Fibroblast of gingiva (primary cell): Measurements from ENCODE around the gene MIPEP.
"Not testable (repeated sequence)": the region's sequence is repeated elsewhere in the genome, so short reads cannot be mapped to it uniquely, and the experiment has no call there.

Experiments used
- DNase-seq: peaks from one replicate; pipeline ENCODE4 v3.0.0-alpha.2; 2011; ENCODE audit warnings: low read depth

Gene MIPEP

DNA sequence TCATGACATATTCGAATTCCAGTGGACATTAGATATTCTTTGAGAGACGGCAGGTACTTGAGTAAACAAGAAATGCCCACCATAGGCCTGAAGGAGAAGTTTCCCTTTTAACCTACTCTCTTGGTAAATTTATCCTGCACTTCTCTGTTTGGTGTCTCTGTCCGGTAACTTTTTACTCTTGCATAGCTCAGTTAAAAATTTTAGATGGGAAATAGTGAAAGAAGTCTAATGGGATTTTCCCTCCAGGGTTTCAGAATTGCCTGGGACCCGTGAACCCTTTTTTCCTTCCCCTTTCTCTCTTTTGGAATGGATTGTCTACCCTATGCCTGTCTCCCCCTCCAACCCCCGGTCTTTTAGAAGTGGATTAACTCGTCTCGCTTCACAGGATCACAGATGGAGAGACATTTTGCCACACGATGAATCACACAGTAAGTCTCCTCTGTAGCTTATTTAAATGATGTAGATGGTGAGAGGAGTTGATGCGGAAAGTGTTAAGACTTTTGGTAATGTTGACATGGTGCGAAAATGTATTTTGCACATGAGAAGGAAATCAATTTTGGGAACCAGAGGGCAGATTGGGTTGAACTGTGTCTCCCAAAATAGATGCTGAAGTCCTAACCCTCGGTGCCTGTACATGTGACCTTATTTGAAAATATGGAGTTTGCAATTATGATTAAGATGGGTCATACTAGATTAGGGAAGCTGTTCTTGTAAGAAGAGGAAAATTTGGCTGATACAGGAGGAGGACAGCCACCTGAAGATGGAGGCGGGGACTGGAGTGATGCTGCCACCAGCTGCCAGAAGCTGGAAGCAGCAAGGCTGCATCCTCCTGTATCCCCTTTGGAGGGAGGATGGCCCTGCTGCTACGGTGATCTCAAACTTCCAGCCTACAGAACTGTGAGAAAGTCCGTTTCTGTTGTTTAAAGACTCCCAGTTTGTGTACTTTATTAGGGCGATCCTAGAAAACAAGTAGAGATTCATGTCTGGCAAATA is 711 bp upstream of the MIPEP start:
- DNase-seq: no peak

- not testable (repeated sequence) for DNase-seq
Observed at GRCh38 chr13:23884361-23884760, 4.8 kb downstream of the MIPEP start.

DNA sequence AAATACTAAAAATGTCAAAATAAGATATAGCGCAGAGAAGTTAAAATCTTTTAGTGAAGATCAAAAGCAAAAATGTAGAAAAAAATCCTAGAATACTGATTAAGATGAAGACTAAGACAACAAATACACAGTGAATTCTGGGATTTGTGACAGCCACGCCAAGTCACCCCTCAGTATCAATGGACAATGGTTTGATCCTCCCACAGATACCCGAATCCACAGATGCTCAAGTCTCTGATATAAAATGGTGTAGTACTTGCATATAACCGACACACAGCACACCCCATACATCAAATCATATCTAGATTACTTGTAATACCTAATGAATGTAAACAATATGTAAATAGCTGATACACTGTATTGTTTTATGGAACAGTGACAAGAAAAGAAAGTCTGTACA is 5.9 kb downstream of the MIPEP start:
- no peak for DNase-seq

- not testable (repeated sequence) for DNase-seq
Observed at GRCh38 chr13:23881402-23881800, 7.8 kb downstream of the MIPEP start.

DNA sequence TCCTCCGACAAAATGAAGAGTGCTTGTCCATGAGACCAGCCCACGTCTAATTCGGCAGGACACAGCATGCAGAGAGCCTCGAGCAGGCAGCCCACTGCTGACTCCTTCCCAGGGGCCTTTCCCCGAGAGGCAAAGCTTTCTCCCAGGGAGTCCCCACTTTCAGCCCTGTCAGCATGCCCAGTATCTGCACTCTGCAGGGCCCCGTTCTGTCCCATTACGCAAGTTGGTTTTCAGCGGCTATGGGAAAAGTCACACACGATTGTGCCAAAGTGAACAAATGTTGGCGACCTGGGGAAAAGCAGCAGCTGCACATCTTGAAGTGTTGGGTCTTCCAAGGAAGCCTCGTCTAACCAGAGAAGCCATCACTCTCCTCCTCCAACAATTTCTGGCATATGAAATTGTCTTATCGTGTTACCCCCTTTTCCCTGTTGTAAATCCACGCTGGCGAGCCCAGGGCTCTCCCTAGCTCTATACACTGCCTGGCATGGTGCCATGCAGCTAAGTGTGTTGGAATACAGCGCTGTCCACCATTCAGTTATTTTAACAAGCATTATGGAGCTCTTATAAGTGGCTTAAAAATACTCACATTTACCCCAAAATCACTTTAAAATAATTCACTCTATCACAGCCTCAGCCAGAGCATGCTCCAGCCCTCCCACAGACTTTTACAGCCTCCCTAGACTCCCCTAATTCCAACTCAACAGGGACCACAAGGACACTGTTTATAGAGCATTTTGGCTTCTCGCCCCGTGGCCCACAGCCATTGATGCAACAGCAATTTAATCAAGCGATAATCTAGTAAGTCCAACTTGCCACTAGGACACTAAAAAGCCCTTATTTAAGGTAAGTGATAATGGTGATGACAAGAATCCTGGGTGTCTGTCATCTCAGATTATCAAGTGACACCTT is 8.5 kb downstream of the MIPEP start:
- not testable (repeated sequence) for DNase-seq

DNA sequence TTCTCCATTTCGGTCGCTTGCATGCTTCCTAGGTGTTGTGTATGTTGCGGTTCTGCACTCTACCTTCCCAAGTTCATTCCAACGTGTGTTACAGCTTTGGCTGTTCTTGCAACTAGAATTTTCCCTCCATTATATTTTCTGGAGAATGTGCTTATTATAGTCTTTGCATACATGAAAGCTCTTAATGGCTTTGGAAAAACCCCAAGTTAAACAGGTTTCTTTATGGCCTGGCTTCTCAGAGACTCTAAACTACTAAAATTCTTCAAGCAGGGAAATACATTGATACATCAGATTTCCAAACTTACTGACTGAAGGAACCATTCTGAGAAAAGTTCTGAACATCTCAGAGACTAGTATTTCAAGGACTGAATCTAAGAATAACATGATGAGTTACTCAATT is 11.9 kb downstream of the MIPEP start:
- no peak for DNase-seq

GRCh38 chr13:23876265-23876664 is 12.9 kb downstream of the MIPEP start:
- DNase-seq: no peak

- DNase-seq: peak; percentile 53
Observed at GRCh38 chr13:23871616-23872220, 17.5 kb downstream of the MIPEP start.

GRCh38 chr13:23870356-23871140 is 18.7 kb downstream of the MIPEP start:
- no peak for DNase-seq

DNA sequence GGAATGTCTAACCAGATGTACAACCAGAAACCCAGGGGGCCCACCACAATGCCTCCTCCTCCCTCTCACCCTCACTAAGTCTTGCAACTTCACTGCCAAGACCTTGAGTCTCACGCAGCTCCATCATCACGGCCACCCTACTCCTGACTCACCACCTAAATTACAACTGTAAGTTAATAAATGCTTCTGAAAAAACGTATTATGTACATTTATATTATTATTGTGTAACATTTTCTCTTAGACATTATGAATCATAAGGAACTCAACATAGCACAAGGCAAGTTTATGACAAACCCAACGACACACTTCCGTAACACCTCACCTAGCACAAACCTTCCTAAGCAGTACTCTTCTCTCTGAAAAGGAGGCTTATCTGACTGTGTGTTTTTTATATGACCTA is 20.7 kb downstream of the MIPEP start:
- peak; percentile 32 for DNase-seq

- DNase-seq: no peak
Observed at GRCh38 chr13:23867027-23867491, 22.1 kb downstream of the MIPEP start.

DNA sequence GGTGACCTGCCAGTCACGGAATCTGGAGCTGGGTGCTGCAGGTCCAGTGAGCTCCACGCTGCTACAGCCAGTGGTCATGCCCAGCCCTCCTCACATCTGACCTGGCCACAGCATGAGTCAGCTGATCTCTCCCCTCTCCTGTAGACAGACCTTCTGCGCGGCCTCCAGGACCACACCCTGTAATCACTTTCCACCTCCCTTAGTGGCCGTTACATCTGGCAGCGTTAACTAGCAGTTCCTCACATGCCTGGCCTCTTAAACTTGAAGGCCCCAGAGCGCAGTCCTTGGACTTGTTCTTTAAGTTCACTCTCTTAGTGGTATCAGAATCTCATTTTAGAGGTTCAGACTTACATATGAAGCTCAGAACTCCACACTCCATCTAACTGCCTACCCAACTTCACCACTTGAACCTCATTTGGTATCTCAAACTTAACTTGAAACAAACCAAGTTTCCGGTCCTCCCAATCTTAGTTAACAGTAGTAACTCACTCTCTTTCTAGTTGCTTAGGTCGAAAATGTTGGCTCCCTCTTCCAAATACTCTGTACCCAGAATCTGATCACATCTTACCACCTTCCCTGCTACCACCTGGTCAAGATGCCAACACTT is 22.7 kb downstream of the MIPEP start:
- no peak for DNase-seq

- no peak for DNase-seq
Observed at GRCh38 chr13:23865906-23866305, 23.3 kb downstream of the MIPEP start.

DNA sequence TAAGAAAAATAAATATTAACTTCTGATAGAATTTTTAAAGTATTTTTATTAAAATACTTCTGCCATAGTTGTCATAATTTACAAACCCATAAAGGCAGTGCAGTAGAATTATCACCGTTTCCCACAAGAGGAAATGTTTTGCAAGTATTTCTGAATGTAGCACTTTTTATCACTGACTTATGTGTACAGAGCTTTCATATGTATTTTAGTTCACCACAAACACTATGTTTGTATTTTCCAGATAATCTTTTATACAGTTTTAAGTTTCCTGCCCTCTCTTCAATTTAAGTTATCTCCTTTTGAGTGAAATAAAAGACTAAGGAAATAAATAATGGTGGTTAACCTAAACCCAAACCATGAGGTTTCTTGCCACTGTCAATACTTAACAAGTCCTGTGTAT is 24.2 kb downstream of the MIPEP start:
- no peak for DNase-seq

- no peak for DNase-seq
Observed at GRCh38 chr13:23861310-23861709, 27.9 kb downstream of the MIPEP start.

- no peak for DNase-seq
Observed at GRCh38 chr13:23859904-23860303, 29.3 kb downstream of the MIPEP start.

DNA sequence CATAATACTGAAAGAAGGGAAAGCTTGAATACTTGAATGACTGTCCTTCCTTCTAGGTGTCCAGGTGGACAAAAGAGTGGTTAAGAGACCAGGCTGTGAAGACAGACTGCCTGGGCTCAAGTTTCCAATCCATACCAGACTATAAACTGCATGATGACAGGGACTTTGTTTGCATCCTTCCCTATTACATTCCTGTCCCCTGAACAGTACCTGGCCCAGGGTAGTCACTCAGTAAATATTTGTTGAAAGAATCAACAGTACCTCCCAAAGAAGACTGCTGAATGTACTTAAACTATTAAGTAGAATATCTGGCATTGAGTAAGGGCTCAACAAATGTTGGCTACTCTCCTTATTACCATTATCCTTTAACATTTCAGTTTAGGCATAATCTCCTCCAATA is 29.7 kb downstream of the MIPEP start:
- no peak for DNase-seq

GRCh38 chr13:23858546-23858945 is 30.7 kb downstream of the MIPEP start:
- no peak for DNase-seq

GRCh38 chr13:23856008-23856750 is 33.0 kb downstream of the MIPEP start:
- DNase-seq: no peak

- DNase-seq: no peak
Observed at GRCh38 chr13:23855360-23855759, 33.8 kb downstream of the MIPEP start.
